ENCODE data around the gene WDFY4.

Gene WDFY4

DNA sequence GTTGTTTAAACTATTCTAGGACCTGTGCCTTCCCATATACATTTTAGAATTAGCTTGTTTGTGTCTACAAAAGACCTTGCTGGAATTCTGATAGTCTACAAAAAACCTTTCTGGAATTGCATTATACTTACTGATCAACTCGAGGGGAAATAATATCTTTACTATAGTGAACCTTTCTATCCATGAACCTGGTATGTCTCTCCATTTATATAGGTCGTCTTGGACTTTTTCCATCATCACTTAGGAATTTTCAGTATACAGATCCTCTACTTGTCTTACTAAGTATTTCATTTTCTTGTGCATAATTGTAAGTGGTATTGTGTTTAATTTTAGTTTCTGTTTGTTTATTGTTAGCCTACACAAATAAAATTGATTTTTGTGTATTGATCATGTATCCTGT, 101.1 kb downstream of the WDFY4 start:
- TF ChIP-seq, protein P1, sequence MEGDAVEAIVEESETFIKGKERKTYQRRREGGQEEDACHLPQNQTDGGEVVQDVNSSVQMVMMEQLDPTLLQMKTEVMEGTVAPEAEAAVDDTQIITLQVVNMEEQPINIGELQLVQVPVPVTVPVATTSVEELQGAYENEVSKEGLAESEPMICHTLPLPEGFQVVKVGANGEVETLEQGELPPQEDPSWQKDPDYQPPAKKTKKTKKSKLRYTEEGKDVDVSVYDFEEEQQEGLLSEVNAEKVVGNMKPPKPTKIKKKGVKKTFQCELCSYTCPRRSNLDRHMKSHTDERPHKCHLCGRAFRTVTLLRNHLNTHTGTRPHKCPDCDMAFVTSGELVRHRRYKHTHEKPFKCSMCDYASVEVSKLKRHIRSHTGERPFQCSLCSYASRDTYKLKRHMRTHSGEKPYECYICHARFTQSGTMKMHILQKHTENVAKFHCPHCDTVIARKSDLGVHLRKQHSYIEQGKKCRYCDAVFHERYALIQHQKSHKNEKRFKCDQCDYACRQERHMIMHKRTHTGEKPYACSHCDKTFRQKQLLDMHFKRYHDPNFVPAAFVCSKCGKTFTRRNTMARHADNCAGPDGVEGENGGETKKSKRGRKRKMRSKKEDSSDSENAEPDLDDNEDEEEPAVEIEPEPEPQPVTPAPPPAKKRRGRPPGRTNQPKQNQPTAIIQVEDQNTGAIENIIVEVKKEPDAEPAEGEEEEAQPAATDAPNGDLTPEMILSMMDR (conservative IDR thresholded peaks at IDR 0.05), result no peak
- no peak for TF ChIP-seq ZFX (IDR thresholded peaks at IDR 0.05)

DNA sequence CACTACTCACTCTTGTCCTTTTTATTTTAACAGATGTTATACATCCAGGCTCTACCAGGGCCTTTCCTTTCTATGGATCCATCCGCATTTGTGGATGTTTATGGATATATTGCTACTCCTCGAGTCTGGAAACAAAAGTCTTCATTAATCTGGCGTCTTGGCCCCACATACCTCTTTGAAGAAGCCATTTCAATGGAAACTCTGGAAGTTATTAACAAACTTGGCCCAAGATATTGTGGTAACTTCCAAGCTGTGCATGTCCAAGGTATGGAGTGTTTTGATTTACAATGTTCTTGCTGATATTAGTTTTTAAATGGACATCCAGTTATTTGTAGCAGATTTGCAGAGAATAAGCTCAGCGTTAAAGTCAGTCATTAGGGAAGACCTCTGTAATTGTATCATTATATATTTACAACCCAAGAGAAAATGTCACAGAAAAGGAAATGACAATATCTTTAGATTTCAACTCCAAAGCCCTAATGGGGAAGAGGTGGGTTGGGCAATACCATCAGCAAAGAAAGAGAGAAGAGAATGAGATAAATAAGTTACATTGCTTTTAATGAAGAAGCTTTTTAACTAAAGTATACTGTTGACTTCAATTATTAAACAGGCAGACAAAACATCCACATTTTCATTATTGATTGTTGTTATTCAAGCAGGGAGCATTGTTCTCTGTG, 102.1 kb downstream of the WDFY4 start:
- TF ChIP-seq, protein P1 (conservative IDR thresholded peaks at IDR 0.05), result no peak
- TF ChIP-seq ZFX (IDR thresholded peaks at IDR 0.05), result no peak
- H3K27ac ChIP-seq, result no peak overlapping the region

More for the DNA sequence above, 101.1 kb downstream of the WDFY4 start:
- H3K27ac ChIP-seq, result no peak overlapping the region

DNA sequence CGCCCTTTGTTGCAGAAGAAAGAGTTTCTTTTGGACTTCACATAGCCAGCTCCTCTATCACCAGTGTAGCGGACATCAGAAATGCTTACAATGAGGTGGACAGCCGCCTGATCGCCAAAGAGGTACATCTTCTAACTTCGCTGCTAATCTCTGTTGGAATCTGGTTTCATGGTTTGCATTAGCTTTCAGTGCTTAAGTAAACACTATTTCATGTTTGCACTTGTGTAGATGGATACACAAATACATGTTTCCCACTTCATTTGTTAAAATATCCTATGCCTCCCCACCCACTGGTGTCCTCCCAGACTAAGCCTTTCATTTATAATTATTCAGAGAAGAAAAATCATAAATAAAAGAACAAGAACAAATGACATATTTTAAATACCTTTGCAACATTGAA, 103.9 kb downstream of the WDFY4 start:
- TF ChIP-seq, protein P1 (conservative IDR thresholded peaks at IDR 0.05), result no peak
- TF ChIP-seq ZFX (IDR thresholded peaks at IDR 0.05), result no peak
- no peak overlapping the region for H3K27ac ChIP-seq

DNA sequence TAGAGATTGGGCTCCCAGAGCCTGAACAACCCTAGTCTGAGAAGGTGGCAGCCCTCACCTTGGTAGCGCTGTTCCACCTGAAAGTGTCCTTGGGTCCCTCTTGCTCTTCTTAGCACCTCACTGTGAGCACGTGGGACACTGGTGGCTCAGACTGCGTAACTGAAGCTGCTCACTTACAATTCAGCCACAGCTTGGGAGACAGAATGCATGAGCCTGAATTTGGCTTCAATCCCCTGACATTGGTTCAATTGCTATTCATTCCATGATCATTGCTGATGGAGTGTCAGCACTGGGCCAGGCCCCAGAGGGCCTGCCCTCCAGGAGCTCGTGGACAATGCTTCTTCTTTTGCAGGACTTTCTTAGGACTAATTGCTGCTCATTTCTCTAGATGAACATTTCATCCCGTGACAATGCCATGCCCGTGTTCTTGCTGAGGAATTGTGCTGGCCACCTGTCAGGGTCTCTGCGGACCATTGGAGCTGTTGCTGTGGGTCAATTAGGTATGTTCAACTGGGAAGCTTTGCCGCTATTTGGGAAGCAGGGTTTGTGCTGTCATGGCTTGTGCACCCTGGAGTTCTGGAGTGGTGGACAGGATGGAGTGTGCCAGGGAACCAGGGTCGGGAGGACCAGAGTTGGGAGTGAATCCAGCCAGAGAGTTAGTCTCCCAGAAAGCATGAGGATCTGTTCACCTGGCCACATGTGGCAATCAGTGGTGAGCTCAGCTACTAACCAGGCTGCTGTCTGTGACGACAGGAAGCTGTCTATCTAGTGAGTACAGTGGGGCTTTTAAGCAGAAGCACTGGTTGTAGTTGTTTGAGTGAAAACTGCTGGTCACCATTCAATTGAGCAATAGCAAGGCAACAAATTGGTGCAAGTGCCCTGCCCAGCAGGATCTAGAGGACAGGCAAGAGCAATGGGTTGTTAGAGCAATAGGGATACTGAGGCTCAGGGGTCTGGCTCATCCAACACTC, 105.1 kb downstream of the WDFY4 start:
- no peak for TF ChIP-seq ZFX (IDR thresholded peaks at IDR 0.05)
- TF ChIP-seq, protein P1 (conservative IDR thresholded peaks at IDR 0.05), result no peak
- no peak overlapping the region for H3K27ac ChIP-seq

DNA sequence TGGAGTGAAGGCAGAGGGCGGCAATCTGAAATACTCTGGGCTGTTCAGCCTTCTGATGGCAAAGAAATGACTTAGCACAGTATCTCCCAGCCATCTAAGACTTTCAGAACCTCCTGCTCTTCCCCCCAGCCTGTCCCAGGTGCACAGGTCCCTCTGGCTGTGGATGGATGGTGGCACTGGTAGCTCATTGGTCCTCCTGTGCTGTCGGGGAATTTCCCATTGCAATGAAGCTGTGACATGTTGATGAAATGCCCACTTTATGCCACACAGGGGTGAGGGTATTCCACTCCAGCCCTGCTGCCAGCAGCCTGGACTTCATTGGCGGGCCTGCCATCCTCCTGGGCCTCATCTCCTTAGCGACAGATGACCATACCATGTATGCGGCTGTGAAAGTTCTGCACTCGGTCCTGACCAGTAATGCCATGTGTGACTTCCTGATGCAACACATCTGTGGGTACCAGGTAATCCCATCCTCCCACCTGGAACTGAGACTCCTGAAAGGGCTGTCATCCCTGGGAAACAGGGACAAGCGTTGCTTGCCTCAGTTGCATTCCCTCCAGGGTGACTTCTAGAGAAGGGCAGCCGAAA, 105.9 kb downstream of the WDFY4 start:
- no peak for TF ChIP-seq ZFX (IDR thresholded peaks at IDR 0.05)
- TF ChIP-seq, protein P1 (conservative IDR thresholded peaks at IDR 0.05), result no peak
- no peak overlapping the region for H3K27ac ChIP-seq

DNA sequence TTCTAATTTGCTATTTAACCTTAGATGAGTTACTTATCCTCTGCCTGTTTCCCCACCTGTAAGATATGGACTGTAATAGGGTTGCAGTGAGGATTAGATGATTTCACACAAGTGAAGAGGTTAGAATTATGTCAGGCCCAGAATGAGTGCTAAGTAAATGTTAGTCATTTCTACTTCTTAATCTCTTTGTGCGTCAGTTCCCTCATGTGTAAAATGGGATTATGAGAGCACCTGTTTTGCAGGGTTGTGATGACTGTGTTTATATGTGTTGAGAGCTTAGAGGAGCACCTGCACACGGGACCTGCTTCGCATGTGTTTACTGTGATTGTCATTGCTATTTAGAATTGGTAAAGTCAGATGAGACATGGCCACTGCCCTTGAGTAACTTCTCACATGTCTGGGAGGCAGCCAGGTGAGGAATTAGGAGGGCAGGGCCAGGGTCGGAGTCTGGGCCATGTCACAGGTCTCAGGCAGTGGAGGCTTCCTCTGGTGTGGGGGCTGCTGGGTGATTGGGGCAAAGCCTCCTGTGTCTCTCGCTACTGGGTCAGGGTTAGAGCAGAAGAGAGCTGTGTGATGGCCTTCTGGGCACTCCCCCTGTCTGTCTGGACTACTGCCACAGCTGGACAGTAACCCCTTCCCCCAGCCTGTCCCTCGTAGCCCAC, 106.7 kb downstream of the WDFY4 start:
- no peak overlapping the region for H3K27ac ChIP-seq
- no peak for TF ChIP-seq ZFX (IDR thresholded peaks at IDR 0.05)
- TF ChIP-seq, protein P1 (conservative IDR thresholded peaks at IDR 0.05), result no peak

Data from C4-2B (cell line).